ENCODE measurements around the gene KCNH4. TPM values are rescaled to one million over a fixed set of nuclear protein-coding genes. Genes with fewer than 3 reads are reported as not detected.
A peak's percentile ranks its signal among the peaks of the same experiment; 100 is the strongest.

Gene KCNH4
- total and polyA plus RNA-seq, 5 experiments from 2014 or later, result 0.11 to 0.18 TPM; not detected in 3

DNA sequence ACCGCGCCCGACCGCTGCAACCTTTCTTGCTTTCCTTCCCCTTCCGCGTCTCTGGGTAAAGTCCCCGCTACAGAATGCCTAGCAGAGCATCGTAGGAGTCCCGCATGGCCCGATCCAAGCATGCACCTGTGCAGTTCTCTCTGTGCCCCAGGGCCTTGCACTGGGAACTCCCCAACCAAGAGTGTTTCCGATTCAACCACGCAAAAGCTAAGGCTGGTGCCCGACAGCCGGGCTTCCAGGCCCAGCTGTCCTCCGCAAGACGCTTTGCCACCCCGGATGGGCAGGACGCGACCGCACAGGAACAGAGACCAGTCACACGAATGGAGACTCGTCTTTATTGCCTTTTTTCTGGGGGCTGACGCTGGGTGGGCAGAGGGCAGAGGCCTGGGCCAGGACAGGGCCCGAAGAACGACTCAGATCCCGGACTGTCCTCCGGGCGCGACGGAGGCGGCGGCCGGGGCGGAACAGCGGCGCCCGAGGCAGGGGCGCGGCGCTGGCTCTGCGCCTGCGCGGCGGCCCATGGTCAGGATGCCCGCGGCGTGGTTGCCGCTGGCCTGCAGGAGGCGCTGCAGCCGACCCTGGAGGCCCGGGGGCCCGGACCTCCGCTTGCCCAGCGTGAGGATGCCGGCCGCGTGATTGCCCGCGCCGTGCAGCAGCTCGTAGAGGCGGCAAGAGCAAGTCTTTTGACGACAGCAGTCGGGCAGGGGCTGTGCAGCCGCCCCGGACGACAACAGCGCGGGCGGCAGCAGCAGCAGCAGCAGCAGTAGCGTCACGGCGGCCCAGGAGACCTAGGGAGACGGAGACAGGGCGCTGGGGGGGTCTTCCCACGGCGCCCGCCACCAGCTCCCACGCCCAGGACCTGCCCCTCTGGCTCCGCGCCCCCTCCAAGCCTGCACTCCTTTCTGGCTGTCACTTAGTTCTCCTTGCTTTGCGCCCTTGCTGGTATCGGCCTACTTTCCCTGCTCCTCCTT lies 3.1 kb upstream of the KCNH4 start:
- Mint-ChIP-seq H3K4me1 (peaks cover 12 to 45% (median 43%) of the 10 kb centered on the region in 4 donors), H3K27me3 (peaks cover 3 to 25% (median 7%) of the 10 kb centered on the region in 5 donors), H3K27ac (peak overlapping the region; percentile 83 to 94 (median 90)), H3K9me3 (no peaks in the 10 kb centered on the region), H3K36me3 (no peaks in the 10 kb centered on the region), H3K4me3 (peak overlapping the region; percentile 78 to 97 (median 93))
- ATAC-seq, result peak; percentile 72 to 74
- DNase-seq, result peak; percentile 44 to 83 (median 74)
- POLR2A ChIA-PET, result interaction anchor here (0.6 to 2.1 kb wide), 9 partner anchors 10 to 118 kb away, joined by 3 to 14 read pairs (median 4); partner anchors contain the start of genes GHDC and STAT5A

DNA sequence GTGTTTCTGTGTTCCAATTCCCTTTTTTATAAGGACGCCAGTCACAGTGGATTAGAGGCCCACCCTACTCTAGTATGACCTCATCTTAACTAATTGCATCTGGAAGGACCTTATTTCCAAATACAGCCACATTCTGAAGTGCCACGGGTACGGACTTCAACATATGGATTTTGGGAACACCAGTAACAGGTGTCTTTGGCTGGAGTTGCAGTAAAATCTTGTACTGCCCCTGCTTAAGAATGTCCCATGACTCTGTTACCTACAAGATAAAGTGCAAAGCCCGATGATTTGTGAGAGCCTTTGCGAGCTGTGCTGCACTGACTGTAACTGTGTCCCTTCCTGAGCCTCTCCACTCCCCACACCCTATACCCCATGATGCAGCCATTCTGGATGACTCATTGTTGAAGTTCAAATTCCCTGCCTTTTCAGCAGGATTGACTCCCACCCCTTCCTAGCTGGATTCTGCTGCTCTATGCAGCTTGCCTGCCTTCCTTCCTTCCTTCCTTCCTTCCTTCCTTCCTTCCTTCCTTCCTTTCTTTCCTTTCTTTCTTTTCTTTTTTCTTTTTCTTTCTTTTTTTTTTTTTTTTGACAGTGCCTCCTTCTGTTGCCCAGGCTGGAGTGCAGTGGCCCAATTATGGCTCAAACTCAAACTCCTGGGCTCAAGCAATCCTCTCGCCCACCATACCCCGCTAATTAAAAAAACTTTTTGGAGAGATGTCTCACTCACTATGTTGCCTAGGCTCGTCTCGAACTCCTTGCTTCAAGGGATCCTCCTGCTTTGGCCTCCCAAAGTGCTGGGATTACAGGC lies 2.2 kb upstream of the KCNH4 start:
- Mint-ChIP-seq H3K9me3 (no peaks in the 10 kb centered on the region), H3K36me3 (no peaks in the 10 kb centered on the region), H3K27me3 (peaks cover 7 to 34% (median 11%) of the 10 kb centered on the region in 5 donors), H3K27ac (peak overlapping the region; percentile 83 to 94 (median 90)), H3K4me3 (peak overlapping the region; percentile 78 to 97 (median 93)), H3K4me1 (peaks cover 14 to 47% (median 45%) of the 10 kb centered on the region in 4 donors)
- no peak for DNase-seq
- ATAC-seq, result no peak
- POLR2A ChIA-PET, result interaction anchor here (0.6 to 2.1 kb wide), 6 partner anchors 9 to 117 kb away, joined by 3 to 14 read pairs (median 4); partner anchors contain the start of genes GHDC and STAT5A

DNA sequence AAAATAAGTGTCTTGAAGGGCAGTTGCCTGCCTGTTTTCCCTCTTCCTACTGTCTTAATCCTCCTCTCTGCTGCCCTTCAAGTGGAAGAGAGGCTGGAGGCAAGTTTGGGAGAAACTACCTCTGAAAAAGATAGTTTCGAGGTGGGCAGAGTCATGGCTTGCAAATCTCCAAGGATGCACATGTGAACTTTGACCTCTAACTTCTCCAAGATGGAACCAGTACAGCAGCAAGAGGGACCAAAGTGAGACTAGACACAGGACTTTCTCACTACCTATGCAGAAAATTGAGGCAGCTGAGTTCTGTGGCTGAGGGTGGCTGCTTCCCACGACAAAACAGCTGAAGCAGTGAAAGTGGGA lies 887 bp upstream of the KCNH4 start:
- Mint-ChIP-seq H3K4me3 (peak overlapping the region in 9 of 10 donors; percentile 12 to 78 (median 66)), H3K27me3 (peaks cover 7 to 43% (median 11%) of the 10 kb centered on the region in 5 donors), H3K36me3 (no peaks in the 10 kb centered on the region), H3K27ac (peak overlapping the region in 1 of 10 donors; percentile 4), H3K4me1 (peaks cover 14 to 48% (median 46%) of the 10 kb centered on the region in 4 donors), H3K9me3 (no peaks in the 10 kb centered on the region)
- POLR2A ChIA-PET, result interaction anchor here (0.6 to 3.3 kb wide), 5 partner anchors 8 to 66 kb away, joined by 3 to 14 read pairs (median 3); partner anchors contain the start of gene GHDC
- ATAC-seq (no peak), DNase-seq (no peak)

DNA sequence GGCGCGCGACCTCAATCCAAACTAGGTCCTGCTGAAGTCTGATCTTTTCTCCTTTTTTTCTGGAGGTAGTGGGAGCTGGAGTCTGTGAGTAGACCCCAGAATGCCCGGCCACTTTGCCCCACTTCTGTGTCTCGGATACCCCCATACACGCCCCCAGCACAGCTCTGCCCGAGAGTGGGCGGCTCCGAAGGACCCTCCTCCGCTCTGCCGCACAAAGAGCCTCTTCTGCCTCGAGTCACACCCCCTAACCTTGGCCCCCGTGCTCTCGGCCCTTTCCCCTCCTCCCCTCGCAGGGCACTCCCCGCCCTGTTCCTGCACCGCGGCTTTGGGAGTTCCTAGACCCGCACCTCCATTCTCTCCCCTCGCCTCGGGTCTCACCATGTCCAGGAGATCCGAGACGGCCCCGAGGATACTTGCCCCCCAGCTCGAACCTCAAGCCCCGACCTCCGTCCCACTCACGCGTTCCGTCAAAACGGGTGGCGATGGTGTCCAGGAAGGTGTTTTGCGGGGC lies 476 bp downstream of the KCNH4 start:
- H3K4me3 Mint-ChIP-seq, result peak overlapping the region in 9 of 10 donors; percentile 11 to 78 (median 55)
- POLR2A ChIA-PET, result interaction anchor here (0.9 to 3.3 kb wide), 5 partner anchors 9 to 214 kb away, joined by 3 to 14 read pairs (median 4); partner anchors contain the start of genes GHDC and KAT2A
- DNase-seq (peak in 1 of 10 donors; percentile 9), ATAC-seq (no peak)
- H3K27me3 Mint-ChIP-seq, result peaks cover 7 to 43% (median 12%) of the 10 kb centered on the region in 5 donors
- H3K9me3 Mint-ChIP-seq, result no peaks in the 10 kb centered on the region
- H3K36me3 Mint-ChIP-seq, result no peaks in the 10 kb centered on the region
- peak overlapping the region in 1 of 10 donors; percentile 11 for H3K27ac Mint-ChIP-seq
- peaks cover 14 to 48% (median 46%) of the 10 kb centered on the region in 4 donors for H3K4me1 Mint-ChIP-seq

DNA sequence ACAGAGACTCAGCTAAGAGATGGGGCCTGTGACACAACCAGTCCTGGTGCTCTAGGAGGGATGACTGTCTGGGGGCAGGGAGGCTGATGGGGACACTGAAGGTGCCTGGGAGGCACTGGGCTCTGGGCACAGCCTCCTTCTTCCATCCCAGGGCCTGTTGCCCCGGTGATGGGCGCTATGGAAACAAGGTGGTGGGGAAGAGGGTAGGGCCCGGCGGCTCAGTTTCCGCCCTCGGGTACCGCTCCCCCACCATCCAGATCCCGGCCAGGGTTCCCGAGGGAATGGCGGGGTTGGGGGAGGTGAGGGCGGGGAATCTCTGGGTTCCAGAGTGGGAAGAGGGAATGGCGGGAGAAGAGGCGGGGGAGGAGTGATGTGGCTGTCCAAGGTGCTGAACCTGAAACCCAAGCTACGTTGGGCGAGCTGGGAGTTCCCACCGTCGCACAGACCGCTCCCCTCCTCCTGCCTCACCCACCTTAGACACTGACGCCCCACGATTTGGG lies 981 bp downstream of the KCNH4 start:
- no peak overlapping the region for H3K27ac Mint-ChIP-seq
- POLR2A ChIA-PET, result interaction anchor here (0.5 to 3.3 kb wide), 6 partner anchors 9 to 942 kb away, joined by 3 to 14 read pairs (median 4); partner anchors contain the start of genes GHDC and KAT2A

DNA sequence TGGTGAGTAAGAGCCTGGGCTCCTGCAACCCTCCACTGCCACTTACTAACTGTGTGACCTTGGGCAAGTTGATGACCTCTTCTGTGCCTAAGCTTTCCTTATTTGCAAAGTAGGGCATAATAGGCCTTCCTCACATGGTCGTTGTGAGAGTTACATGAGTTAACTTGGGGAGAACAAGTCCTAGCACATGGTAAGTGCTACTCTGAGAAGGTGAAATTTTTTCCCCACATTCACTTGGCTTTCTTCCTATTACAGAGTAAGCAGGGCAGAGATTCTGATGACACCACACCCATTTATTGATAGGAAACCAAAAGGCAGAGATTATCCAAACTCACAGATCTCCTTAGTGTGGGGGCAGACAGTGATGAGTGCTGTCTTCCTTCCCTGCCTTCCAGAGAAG lies 1.6 kb downstream of the KCNH4 start:
- DNase-seq (no peak), ATAC-seq (no peak)
- H3K4me3 Mint-ChIP-seq, result peak overlapping the region in 8 of 10 donors; percentile 4 to 78 (median 57)
- no peaks in the 10 kb centered on the region for H3K9me3 Mint-ChIP-seq
- no peaks in the 10 kb centered on the region for H3K36me3 Mint-ChIP-seq
- no peak overlapping the region for H3K27ac Mint-ChIP-seq
- H3K27me3 Mint-ChIP-seq, result peaks cover 7 to 43% (median 15%) of the 10 kb centered on the region in 5 donors
- peaks cover 11 to 42% (median 38%) of the 10 kb centered on the region in 4 donors for H3K4me1 Mint-ChIP-seq
- POLR2A ChIA-PET, result interaction anchor here (1.1 to 3.3 kb wide), 5 partner anchors 8 to 213 kb away, joined by 3 to 14 read pairs (median 3); partner anchors contain the start of gene GHDC

More for the DNA sequence above, 981 bp downstream of the KCNH4 start:
- Mint-ChIP-seq H3K9me3 (no peaks in the 10 kb centered on the region), H3K4me1 (peaks cover 15 to 45% (median 43%) of the 10 kb centered on the region in 4 donors), H3K27me3 (peaks cover 7 to 43% (median 15%) of the 10 kb centered on the region in 5 donors), H3K4me3 (peak overlapping the region in 9 of 10 donors; percentile 26 to 78 (median 59)), H3K36me3 (no peaks in the 10 kb centered on the region)
- ATAC-seq (no peak), DNase-seq (peak in 5 of 10 donors; percentile 20 to 39 (median 24))

DNA sequence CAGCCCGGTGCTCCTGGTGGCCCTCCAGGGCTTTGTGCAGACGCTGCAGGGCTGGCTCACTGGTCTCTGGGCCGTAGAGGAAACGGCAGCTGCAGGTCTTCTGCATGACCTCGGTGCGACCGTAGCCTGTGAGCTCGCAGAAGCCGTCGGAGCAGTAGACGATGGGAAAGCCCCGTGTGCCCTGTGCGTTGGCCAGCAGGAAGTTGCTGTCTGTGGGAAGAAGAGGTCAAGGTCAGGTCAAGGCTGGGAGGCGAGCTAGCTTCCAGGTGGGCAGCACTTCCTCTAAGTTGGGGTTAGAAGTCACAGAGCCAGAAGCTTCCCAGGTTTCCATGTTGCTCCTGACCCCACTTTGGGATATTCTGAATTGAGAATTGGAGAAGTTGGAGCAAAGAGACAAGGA lies 2.1 kb downstream of the KCNH4 start:
- POLR2A ChIA-PET, result interaction anchor here (1.2 to 3.3 kb wide), 2 partner anchors 10 to 15 kb away, joined by 3 to 14 read pairs; partner anchors contain the start of gene GHDC
- H3K4me3 Mint-ChIP-seq, result peak overlapping the region in 6 of 10 donors; percentile 4 to 65 (median 27)
- ATAC-seq (no peak), DNase-seq (peak in 1 of 10 donors; percentile 11)
- peaks cover 10 to 38% (median 37%) of the 10 kb centered on the region in 4 donors for H3K4me1 Mint-ChIP-seq
- H3K27ac Mint-ChIP-seq, result peak overlapping the region in 1 of 10 donors; percentile 36
- no peaks in the 10 kb centered on the region for H3K9me3 Mint-ChIP-seq
- peaks cover 7 to 43% (median 15%) of the 10 kb centered on the region in 5 donors for H3K27me3 Mint-ChIP-seq
- H3K36me3 Mint-ChIP-seq, result no peaks in the 10 kb centered on the region

DNA sequence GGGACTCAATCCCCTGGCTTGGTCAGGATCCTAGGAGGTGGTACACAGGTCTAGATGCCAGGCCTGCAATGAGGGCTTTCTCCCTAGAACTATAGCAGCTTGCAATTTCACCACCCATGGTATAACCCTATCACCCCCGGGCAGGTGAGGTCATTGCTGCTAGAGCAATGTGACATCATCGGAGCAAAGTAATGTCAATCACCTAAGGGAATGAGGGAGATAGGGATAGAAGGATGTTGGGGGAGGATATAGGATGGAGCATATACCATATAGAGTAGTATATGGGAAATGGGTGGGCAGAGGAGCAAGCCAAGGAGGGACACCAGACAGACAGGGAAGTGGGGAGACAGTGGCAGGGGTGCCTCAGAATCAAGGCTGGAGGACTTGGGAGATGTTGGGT lies 3.3 kb downstream of the KCNH4 start:
- H3K4me1 Mint-ChIP-seq, result peaks cover 6 to 27% (median 27%) of the 10 kb centered on the region in 4 donors
- H3K4me3 Mint-ChIP-seq, result peak overlapping the region in 2 of 10 donors; percentile 18 to 26

DNA sequence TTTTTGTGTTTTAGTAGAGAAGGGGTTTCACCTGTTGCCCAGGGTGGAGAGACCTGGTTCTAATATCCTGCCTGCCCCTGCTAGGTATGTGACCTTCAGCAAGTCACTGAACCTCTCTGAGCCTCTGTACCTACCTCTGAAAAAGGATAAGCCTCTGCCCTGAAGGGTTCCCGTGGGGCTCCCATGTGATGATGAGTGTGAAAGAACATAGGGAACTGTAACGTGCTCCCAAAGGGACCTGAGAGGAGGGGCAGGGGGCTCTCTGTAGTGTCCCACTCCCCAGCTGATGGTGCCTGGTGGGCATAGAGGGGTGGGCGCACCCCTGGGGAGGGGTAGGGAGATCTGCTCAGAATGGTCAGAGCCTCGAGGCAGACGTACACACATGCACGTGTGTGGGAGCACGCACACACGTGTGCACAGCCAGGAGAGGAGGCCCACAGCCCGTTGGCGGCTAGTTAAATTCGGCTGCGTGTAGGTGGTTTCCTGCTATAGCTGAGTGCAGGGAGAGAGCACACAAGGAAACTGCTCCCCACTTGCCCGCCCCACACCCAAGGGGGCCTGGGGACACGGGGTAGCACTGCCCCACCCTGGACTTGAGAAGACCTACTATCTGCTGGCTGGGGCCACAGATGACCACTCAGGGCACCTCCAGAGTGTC lies 6.7 kb downstream of the KCNH4 start:
- POLR2A ChIA-PET, result interaction anchor here (0.7 to 1.1 kb wide), 2 partner anchors 7 to 34 kb away, joined by 3 to 4 read pairs; no protein-coding TSS in a partner anchor
- Mint-ChIP-seq H3K27me3 (peaks cover 4 to 20% (median 9%) of the 10 kb centered on the region in 5 donors), H3K4me1 (peaks cover 8 to 13% (median 10%) of the 10 kb centered on the region in 4 donors), H3K4me3 (no peak overlapping the region), H3K27ac (no peak overlapping the region), H3K9me3 (no peaks in the 10 kb centered on the region), H3K36me3 (no peaks in the 10 kb centered on the region)
- ATAC-seq (no peak), DNase-seq (no peak)

More for the DNA sequence above, 3.3 kb downstream of the KCNH4 start:
- Mint-ChIP-seq H3K9me3 (no peaks in the 10 kb centered on the region), H3K27ac (no peak overlapping the region), H3K36me3 (no peaks in the 10 kb centered on the region), H3K27me3 (peaks cover 7 to 43% (median 15%) of the 10 kb centered on the region in 5 donors)
- no peak for ATAC-seq
- POLR2A ChIA-PET, result no interaction called here
- DNase-seq, result no peak

DNA sequence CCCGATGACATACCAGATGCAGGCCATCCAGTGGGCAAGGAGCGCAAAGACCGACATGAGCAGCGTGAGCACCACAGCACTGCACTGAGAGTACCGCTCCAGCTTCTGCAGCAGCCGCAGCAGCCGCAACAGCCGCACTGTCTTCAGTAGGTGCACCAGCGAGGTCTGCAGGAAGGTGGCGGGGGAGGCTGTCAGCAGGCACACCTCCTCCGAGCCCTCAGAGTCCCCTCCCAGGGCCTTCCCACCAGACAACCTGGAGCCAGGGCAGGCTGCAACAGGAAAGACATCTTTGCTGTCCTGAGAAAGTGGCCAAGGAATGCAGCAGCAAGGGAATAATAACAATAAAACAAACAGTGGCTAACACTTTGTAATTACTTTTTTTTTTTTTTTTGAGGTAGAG lies 9.1 kb downstream of the KCNH4 start:
- no peaks in the 10 kb centered on the region for H3K36me3 Mint-ChIP-seq
- DNase-seq, result no peak
- H3K9me3 Mint-ChIP-seq, result no peaks in the 10 kb centered on the region
- H3K4me3 Mint-ChIP-seq, result no peak overlapping the region
- POLR2A ChIA-PET, result interaction anchor here (0.7 to 0.9 kb wide), 2 partner anchors 8 to 29 kb away, joined by 4 read pairs; partner anchors contain the start of gene KCNH4
- peaks cover 0 to 12% (median 4%) of the 10 kb centered on the region in 4 donors for H3K4me1 Mint-ChIP-seq
- ATAC-seq, result no peak
- H3K27ac Mint-ChIP-seq, result no peak overlapping the region
- H3K27me3 Mint-ChIP-seq, result peaks cover 0 to 4% (median 0%) of the 10 kb centered on the region in 5 donors

DNA sequence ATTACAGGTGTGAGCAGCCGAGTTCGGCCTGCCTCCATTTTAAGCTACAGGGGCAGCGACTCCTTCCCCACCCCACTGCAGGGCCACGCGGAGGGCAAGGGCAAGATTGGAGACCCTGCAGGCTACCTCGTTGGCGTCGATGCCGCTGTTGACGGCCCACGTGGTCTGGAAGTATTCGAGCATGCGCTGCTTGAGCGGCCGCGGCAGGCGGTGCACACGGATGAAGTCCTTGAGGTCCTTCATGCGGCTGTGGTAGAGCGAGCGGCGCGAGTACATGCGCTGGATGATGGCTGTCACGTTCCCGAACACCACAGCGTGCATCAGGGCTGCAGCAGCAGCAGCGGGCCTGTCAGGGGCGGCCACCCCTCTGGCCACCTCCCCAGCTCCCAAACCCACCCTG lies 11.6 kb downstream of the KCNH4 start:
- Mint-ChIP-seq H3K9me3 (no peaks in the 10 kb centered on the region), H3K27ac (no peak overlapping the region), H3K27me3 (peaks cover 0 to 4% (median 0%) of the 10 kb centered on the region in 5 donors), H3K36me3 (no peaks in the 10 kb centered on the region), H3K4me3 (no peak overlapping the region), H3K4me1 (peaks cover 0 to 7% (median 4%) of the 10 kb centered on the region in 4 donors)
- DNase-seq (no peak), ATAC-seq (no peak)
- POLR2A ChIA-PET, result no interaction called here

Data from naive thymus-derived CD8-positive, alpha-beta T cell (primary cell).